RCC 7860 (cell line): ENCODE data around the gene TTC28.
"Not testable (repeated sequence)": the region's sequence is repeated elsewhere in the genome, so short reads cannot be mapped to it uniquely, and the experiment has no call there.

Experiments
- DNase-seq: peaks from one replicate; pipeline ENCODE4 v3.0.0-alpha.2; 2015; ENCODE audit warnings: low spot score
- FAIRE-seq: peaks from 2 replicates; lab custom pipeline; 2012; peaks lifted over from hg19 to GRCh38; lab: Jason Lieb, UNC

TTC28 gene

GRCh38 chr22:28609921-28610320 is 69.7 kb downstream of the TTC28 start:
- FAIRE-seq (no peak), DNase-seq (no peak)

GRCh38 chr22:28608546-28608945 is 71.1 kb downstream of the TTC28 start:
- no peak for FAIRE-seq

GRCh38 chr22:28607795-28608194 is 71.8 kb downstream of the TTC28 start:
- FAIRE-seq, result no peak
- DNase-seq, result no peak

More at GRCh38 chr22:28608546-28608945, 71.1 kb downstream of the TTC28 start:
- no peak for DNase-seq

GRCh38 chr22:28604966-28605761 is 74.5 kb downstream of the TTC28 start:
- no peak for FAIRE-seq

GRCh38 chr22:28601915-28602314 is 77.7 kb downstream of the TTC28 start:
- no peak for DNase-seq
- no peak for FAIRE-seq

More at GRCh38 chr22:28604966-28605761, 74.5 kb downstream of the TTC28 start:
- DNase-seq, result no peak

- FAIRE-seq, result peak; percentile 87
- DNase-seq, result peak; percentile 35
Measured at GRCh38 chr22:28600546-28601143, 79.0 kb downstream of the TTC28 start.

GRCh38 chr22:28599693-28600092 is 79.9 kb downstream of the TTC28 start:
- FAIRE-seq, result no peak
- no peak for DNase-seq

GRCh38 chr22:28597665-28598064 is 82.0 kb downstream of the TTC28 start:
- FAIRE-seq (no peak), DNase-seq (no peak)

GRCh38 chr22:28594797-28595462 is 84.7 kb downstream of the TTC28 start:
- DNase-seq (peak; percentile 45), FAIRE-seq (peak; percentile 78)

- FAIRE-seq (no peak), DNase-seq (no peak)
Measured at GRCh38 chr22:28594076-28594796, 85.4 kb downstream of the TTC28 start.

- DNase-seq, result no peak
- FAIRE-seq, result no peak
Measured at GRCh38 chr22:28593299-28593698, 86.3 kb downstream of the TTC28 start.

- DNase-seq (no peak), FAIRE-seq (no peak)
Measured at GRCh38 chr22:28589102-28589750, 90.4 kb downstream of the TTC28 start.

- no peak for DNase-seq
- no peak for FAIRE-seq
Measured at GRCh38 chr22:28585324-28585723, 94.3 kb downstream of the TTC28 start.

- DNase-seq (no peak), FAIRE-seq (no peak)
Measured at GRCh38 chr22:28582806-28583205, 96.8 kb downstream of the TTC28 start.

GRCh38 chr22:28581016-28581415 is 98.6 kb downstream of the TTC28 start:
- FAIRE-seq (no peak), DNase-seq (no peak)

GRCh38 chr22:28576162-28576561 is 103.5 kb downstream of the TTC28 start:
- DNase-seq (no peak), FAIRE-seq (no peak)

- no peak for FAIRE-seq
- no peak for DNase-seq
Measured at GRCh38 chr22:28574159-28574788, 105.4 kb downstream of the TTC28 start.

- DNase-seq (no peak), FAIRE-seq (no peak)
Measured at GRCh38 chr22:28570696-28571373, 108.8 kb downstream of the TTC28 start.

- not testable (repeated sequence) for DNase-seq, FAIRE-seq
Measured at GRCh38 chr22:28568974-28569373, 110.7 kb downstream of the TTC28 start.

- no peak for FAIRE-seq
- no peak for DNase-seq
Measured at GRCh38 chr22:28568099-28568498, 111.5 kb downstream of the TTC28 start.
